Uterus (tissue), 4 donors: ENCODE results near the gene PTPN13. TPM values are rescaled to one million over a fixed set of nuclear protein-coding genes. Genes with fewer than 3 reads are reported as not detected.

Experiments
- DNase-seq, 2 donors: peaks; one replicate each; pipeline ENCODE4 v3.0.0-alpha.2; 2019 to 2020
- H3K27ac ChIP-seq, 2 donors: fragments of 200-600 bp; sonication (generic); 1 replicate in 1 of 2; 2 replicates in 1 of 2; pipeline ENCODE4 v1.5.1; 2016 to 2018
- H3K27me3 ChIP-seq, 2 donors: fragments of 200-600 bp; sonication (generic); one replicate each; pipeline ENCODE4 v1.5.1; 2018 to 2019; ENCODE audit warnings: control low read depth in 1 of 2
- H3K36me3 ChIP-seq, 2 donors: fragments of 200-600 bp; sonication (generic); one replicate each; pipeline ENCODE4 v1.5.1; 2019; ENCODE audit warnings: control low read depth in 1 of 2
- H3K4me1 ChIP-seq, 2 donors: fragments of 200-600 bp; sonication (generic); one replicate each; pipeline ENCODE4 v1.5.1; 2018 to 2019; ENCODE audit warnings: control low read depth in 1 of 2
- H3K4me3 ChIP-seq, 2 donors: fragments of 200-600 bp; sonication (generic); 1 replicate in 1 of 2; 2 replicates in 1 of 2; pipeline ENCODE4 v1.5.1; 2018 to 2019; ENCODE audit warnings: mild to moderate bottlenecking in 1 of 2
- H3K9me3 ChIP-seq, 2 donors: fragments of 200-600 bp; sonication (generic); one replicate each; pipeline ENCODE4 v1.5.1; 2019; ENCODE audit warnings: control low read depth in 1 of 2
- POLR2A ChIP-seq, 2 donors: fragments of 450-650 bp; IDR thresholded peaks; one replicate each; pipeline ENCODE4 v1.6.1; 2016; ENCODE audit warnings: antibody characterized with exemption in 2 of 2, mild to moderate bottlenecking in 1 of 2, moderate library complexity in 1 of 2
- intact Hi-C: fragments of 100-400 bp; cut with DNase I; formaldehyde crosslinking; loops from one replicate; pipeline ENCODE4 v1.15.1; 2023; ENCODE audit warnings: low total_unique reads
- total RNA-seq, 4 donors: library from RNA; depleted of rRNA in 3 of 4; stranded (reverse); fragments of >200 nt in 3 of 4; gene quantifications; one replicate each; pipeline versions ENCODE4 v1.1.0 to v1.2.4, GENCODE V29; 2014 to 2023
- TF ChIP-seq, protein P1 (sequence below), 4 experiments: fragments of 200-600 bp in 2 of 4; fragments of 450-650 bp in 2 of 4; sonication (generic) in 2 of 4; IDR thresholded peaks; one replicate each; pipeline ENCODE4 v1.5.1; 2016 to 2019; ENCODE audit warnings: antibody characterized with exemption in 4 of 4, mild to moderate bottlenecking in 2 of 4, moderate library complexity in 1 of 4
- donor health status: DM: yes; HTN: yes; CAD: no.

PTPN13 gene
- total RNA-seq, 4 donors from 2014 or later = 24.3 to 79.2 (median 37.9) TPM

DNA sequence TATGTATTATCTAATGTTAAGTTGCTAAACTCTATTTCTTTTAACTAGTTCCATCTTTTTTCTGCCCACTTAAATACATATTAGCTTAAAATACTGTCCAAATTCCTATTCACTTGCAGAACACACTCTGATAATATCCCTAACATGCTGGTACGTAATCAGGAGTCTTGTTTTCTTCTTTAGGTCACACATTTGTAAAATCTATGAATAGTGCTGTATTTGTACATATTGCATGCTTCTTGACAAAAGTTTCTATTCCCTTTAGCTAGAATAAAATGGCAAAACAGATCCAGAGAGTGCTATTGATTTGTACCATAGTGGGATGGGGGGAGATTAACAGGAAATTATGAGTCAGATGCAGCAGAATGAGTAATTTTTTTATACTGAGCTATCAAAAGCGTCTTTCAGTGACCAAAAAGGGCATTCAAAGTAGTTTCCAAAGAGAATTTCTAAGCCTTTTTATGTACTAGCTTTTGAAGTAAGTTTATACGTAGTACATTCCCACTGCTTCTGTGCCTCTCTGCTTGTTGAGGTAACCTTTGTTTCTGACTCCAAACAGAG is 126.5 kb downstream of the PTPN13 start:
- intact Hi-C loops = no loop called here
- DNase-seq = no peak
- TF ChIP-seq POLR2A (IDR thresholded peaks at IDR 0.05) = no peak
- TF ChIP-seq, protein P1, sequence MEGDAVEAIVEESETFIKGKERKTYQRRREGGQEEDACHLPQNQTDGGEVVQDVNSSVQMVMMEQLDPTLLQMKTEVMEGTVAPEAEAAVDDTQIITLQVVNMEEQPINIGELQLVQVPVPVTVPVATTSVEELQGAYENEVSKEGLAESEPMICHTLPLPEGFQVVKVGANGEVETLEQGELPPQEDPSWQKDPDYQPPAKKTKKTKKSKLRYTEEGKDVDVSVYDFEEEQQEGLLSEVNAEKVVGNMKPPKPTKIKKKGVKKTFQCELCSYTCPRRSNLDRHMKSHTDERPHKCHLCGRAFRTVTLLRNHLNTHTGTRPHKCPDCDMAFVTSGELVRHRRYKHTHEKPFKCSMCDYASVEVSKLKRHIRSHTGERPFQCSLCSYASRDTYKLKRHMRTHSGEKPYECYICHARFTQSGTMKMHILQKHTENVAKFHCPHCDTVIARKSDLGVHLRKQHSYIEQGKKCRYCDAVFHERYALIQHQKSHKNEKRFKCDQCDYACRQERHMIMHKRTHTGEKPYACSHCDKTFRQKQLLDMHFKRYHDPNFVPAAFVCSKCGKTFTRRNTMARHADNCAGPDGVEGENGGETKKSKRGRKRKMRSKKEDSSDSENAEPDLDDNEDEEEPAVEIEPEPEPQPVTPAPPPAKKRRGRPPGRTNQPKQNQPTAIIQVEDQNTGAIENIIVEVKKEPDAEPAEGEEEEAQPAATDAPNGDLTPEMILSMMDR (IDR thresholded peaks at IDR 0.05) = no peak
- no peaks in the 10 kb centered on the region for H3K27me3 ChIP-seq
- no peaks in the 10 kb centered on the region for H3K4me1 ChIP-seq
- no peaks in the 10 kb centered on the region for H3K9me3 ChIP-seq
- H3K27ac ChIP-seq = no peak overlapping the region
- no peaks in the 10 kb centered on the region for H3K36me3 ChIP-seq
- no peak overlapping the region for H3K4me3 ChIP-seq

GRCh38 chr4:86721412-86721811 is 127.3 kb downstream of the PTPN13 start:
- Histone ChIP-seq H3K27me3 (no peaks in the 10 kb centered on the region), H3K9me3 (no peaks in the 10 kb centered on the region), H3K4me3 (no peak overlapping the region), H3K4me1 (no peaks in the 10 kb centered on the region), H3K27ac (no peak overlapping the region), H3K36me3 (no peaks in the 10 kb centered on the region)
- intact Hi-C loops = no loop called here
- DNase-seq = no peak
- no peak for TF ChIP-seq POLR2A (IDR thresholded peaks at IDR 0.05)
- TF ChIP-seq, protein P1 (IDR thresholded peaks at IDR 0.05) = no peak

DNA sequence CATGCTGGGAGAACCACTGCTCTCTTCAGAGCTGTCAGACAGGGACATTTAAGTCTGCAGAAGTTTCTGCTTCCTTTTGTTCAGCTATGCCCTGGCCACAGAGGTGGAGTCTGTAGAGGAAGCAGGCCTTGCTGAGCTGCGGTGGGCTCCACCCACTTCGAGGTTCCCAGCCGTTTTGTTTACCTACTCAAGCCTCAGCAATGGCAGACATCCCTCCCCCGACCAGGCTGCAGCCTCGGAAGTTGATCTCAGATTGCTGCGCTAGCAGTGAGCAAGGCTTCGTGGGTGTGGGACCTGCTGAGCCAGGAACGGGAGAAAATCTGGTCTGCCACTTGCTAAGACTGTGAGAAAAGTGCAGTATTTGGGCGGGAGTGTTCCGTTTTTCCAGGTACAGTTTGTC is 136.2 kb downstream of the PTPN13 start:
- no peak for TF ChIP-seq POLR2A (IDR thresholded peaks at IDR 0.05)
- TF ChIP-seq, protein P1 (IDR thresholded peaks at IDR 0.05) = no peak
- DNase-seq = no peak
- H3K9me3 ChIP-seq = no peaks in the 10 kb centered on the region
- intact Hi-C loops = no loop called here
- no peaks in the 10 kb centered on the region for H3K4me1 ChIP-seq
- no peak overlapping the region for H3K4me3 ChIP-seq
- no peaks in the 10 kb centered on the region for H3K36me3 ChIP-seq
- no peak overlapping the region for H3K27ac ChIP-seq
- H3K27me3 ChIP-seq = no peaks in the 10 kb centered on the region

DNA sequence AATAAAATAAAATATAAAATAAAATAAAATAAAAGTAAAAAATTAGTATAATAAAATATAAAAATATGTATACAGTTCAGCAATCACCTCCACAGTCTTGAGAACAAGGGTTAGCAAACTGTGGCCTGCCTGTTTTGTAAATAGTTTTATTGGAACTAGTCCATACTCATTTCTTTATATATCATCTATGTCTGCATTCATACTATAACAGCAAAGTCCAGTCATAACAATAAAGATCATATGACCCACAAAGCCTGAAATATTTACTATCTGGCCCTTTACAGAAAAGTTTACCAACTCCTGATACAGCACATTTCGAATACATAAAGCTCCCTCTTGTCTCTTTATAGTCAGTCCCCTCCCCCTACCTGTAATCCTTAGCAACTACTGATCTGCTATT is 143.1 kb downstream of the PTPN13 start:
- no peaks in the 10 kb centered on the region for H3K36me3 ChIP-seq
- no peaks in the 10 kb centered on the region for H3K4me1 ChIP-seq
- no peak overlapping the region for H3K4me3 ChIP-seq
- intact Hi-C loops = no loop called here
- H3K9me3 ChIP-seq = no peaks in the 10 kb centered on the region
- TF ChIP-seq, protein P1 (IDR thresholded peaks at IDR 0.05) = no peak
- no peak for TF ChIP-seq POLR2A (IDR thresholded peaks at IDR 0.05)
- DNase-seq = no peak
- no peaks in the 10 kb centered on the region for H3K27me3 ChIP-seq
- H3K27ac ChIP-seq = no peak overlapping the region

GRCh38 chr4:86741846-86742245 is 147.7 kb downstream of the PTPN13 start:
- Histone ChIP-seq H3K9me3 (no peaks in the 10 kb centered on the region), H3K4me3 (no peak overlapping the region), H3K27ac (no peak overlapping the region), H3K36me3 (no peaks in the 10 kb centered on the region), H3K27me3 (no peaks in the 10 kb centered on the region), H3K4me1 (no peaks in the 10 kb centered on the region)
- DNase-seq = no peak
- intact Hi-C loops = no loop called here
- TF ChIP-seq, protein P1 (IDR thresholded peaks at IDR 0.05) = no peak
- TF ChIP-seq POLR2A (IDR thresholded peaks at IDR 0.05) = no peak
